ENCODE data around the gene PAMR1. TPM values are rescaled to one million over a fixed set of nuclear protein-coding genes. Genes with fewer than 3 reads are reported as not detected.

PAMR1 gene
- total and polyA plus RNA-seq, 4 experiments from 2014 or later: not detected

DNA sequence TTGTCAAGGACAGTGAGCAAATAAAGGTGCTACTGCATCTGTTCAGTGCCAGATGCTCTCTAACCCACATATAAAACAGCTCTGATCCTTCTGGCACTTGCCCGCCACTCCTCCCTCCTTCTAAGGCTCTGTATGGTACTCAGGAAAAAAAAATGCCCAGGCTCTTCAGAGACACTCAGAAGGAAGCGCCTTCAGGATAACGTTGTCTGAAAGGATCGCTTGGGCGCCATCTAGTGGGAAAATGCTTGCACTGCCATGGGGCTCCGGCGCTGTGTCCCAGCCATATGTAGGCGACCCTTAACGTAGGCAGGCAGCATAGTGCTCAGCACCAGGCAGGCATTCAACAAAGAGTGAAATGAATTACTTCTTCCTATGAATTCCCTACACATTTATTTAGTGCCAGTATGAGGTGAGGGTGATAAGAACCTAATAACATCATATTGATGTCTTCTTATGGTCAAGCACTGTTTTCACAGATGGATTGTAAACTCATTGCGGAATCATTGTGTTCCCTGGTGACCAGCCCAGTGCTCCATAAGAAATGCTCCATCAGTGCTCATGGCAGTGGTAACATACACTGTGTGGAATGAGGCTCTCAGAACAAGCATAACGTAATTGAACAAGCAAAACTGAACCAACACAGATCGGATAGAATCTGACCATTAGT lies 39.6 kb downstream of the PAMR1 start:
- Mint-ChIP-seq H3K4me3 (no peak overlapping the region), H3K9me3 (peaks cover 0 to 35% (median 23%) of the 10 kb centered on the region in 8 donors), H3K27me3 (peaks cover 36 to 43% of the 10 kb centered on the region in 2 donors), H3K27ac (peak overlapping the region in 1 of 7 donors; percentile 33), H3K4me1 (no peaks in the 10 kb centered on the region), H3K36me3 (peaks cover 0 to 2% of the 10 kb centered on the region in 2 donors)
- H3K27me3 ChIP-seq (ENCODE audit: insufficient read depth, low read length): peaks cover 15% of the 10 kb centered on the region
- no peaks in the 10 kb centered on the region for H3K4me1 ChIP-seq (ENCODE audit: insufficient read depth, low read length)
- ChIA-PET POLR2A (ENCODE audit: partially characterized antibody) (no interaction called here), CTCF (ENCODE audit: partially characterized antibody) (interaction anchor here (0.7 to 3.1 kb wide), 19 partner anchors 9 to 901 kb away, joined by 3 to 20 read pairs (median 5); no protein-coding TSS in a partner anchor)
- H3K36me3 ChIP-seq (ENCODE audit: insufficient read depth, low read length): no peaks in the 10 kb centered on the region
- intact Hi-C loops (cut with micrococcal nuclease): loop anchor here (1.0 to 5.0 kb wide), 6 partner anchors 93 to 899 kb away; no protein-coding TSS in a partner anchor
- no peak overlapping the region for H3K27ac ChIP-seq (ENCODE audit: low read depth, low read length)
- peak; percentile 37 to 58 (median 53) for DNase-seq
- H3K4me3 ChIP-seq (ENCODE audit: low read length in 2 of 2): no peak overlapping the region
- H3K9me3 ChIP-seq (ENCODE audit: control insufficient read depth in 1 of 2, low read length in 2 of 2): no peaks in the 10 kb centered on the region

DNA sequence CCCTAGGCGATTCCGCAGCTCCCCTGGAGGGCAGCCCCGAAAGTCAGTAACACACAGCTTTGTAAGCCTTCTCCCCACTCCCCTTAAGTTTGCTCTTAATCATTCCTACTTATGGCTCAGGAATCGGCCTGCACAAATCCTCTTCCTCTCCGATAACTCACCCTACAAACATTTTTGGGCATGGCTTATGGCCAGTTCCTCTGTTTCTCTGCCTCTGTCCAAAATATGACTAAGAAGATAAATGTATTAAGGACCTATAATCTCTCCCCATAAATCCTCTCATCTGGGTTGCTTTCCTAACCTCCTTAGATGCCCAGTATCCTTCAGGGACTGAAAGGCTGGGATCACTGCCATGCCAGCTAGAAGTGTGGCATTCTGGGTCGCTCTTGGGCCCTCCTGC lies 41.0 kb downstream of the PAMR1 start:
- H3K4me3 ChIP-seq (ENCODE audit: low read length in 2 of 2): no peak overlapping the region
- no peaks in the 10 kb centered on the region for H3K36me3 ChIP-seq (ENCODE audit: insufficient read depth, low read length)
- H3K9me3 Mint-ChIP-seq: peaks cover 0 to 43% (median 24%) of the 10 kb centered on the region in 8 donors
- H3K27me3 ChIP-seq (ENCODE audit: insufficient read depth, low read length): peaks cover 15% of the 10 kb centered on the region
- H3K27ac ChIP-seq (ENCODE audit: low read depth, low read length): no peak overlapping the region
- ChIA-PET POLR2A (ENCODE audit: partially characterized antibody) (interaction anchor here (1.3 kb wide), 1 partner anchor 558 kb away, joined by 3 read pairs; no protein-coding TSS in a partner anchor), CTCF (ENCODE audit: partially characterized antibody) (interaction anchor here (0.6 to 3.1 kb wide), 10 partner anchors 11 to 898 kb away, joined by 3 to 12 read pairs (median 6); no protein-coding TSS in a partner anchor)
- H3K4me1 ChIP-seq (ENCODE audit: insufficient read depth, low read length): no peaks in the 10 kb centered on the region
- no peak for DNase-seq
- intact Hi-C loops (cut with micrococcal nuclease): no loop called here
- no peak overlapping the region for H3K27ac Mint-ChIP-seq
- H3K4me1 Mint-ChIP-seq: no peaks in the 10 kb centered on the region
- H3K4me3 Mint-ChIP-seq: no peak overlapping the region
- H3K36me3 Mint-ChIP-seq: peaks cover 0 to 2% of the 10 kb centered on the region in 2 donors
- H3K9me3 ChIP-seq (ENCODE audit: control insufficient read depth in 1 of 2, low read length in 2 of 2): no peaks in the 10 kb centered on the region
- peaks cover 43 to 46% of the 10 kb centered on the region in 2 donors for H3K27me3 Mint-ChIP-seq

DNA sequence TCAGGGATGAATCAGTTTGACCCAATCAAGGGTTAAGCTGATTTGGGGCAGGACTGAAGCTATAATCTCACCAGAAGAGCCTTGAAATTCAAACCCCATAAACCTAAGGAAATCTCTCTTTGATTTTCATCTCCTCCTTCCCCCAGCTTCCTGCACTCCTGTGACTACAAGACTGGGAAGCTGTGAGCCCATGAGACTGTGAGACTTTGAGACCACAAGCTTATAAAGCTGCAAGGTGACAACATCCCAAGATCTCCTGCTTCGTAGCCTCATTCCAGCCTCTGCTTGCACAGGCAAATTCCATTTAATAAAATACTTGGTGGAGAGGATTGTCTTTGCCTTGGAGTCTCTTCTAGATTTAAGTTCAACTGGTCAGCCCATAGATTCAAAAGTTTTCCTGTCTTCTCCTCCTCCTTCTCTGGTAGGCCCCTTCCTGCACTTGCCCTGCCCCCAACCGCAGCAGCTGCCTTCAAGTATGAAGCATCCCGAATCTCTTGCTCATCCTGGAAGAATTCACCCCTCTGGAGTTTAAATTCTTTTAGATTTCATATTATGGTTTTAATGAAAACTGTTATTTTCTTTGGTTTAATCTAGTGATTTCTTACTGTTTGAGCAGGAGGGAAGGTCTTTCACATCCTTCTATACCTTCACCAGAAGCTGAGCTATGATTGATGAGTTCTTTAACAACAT lies 42.1 kb downstream of the PAMR1 start:
- intact Hi-C loops (cut with micrococcal nuclease): no loop called here
- ChIA-PET POLR2A (ENCODE audit: partially characterized antibody) (no interaction called here), CTCF (ENCODE audit: partially characterized antibody) (interaction anchor here (1.0 to 3.1 kb wide), 5 partner anchors 10 to 896 kb away, joined by 3 to 12 read pairs (median 5); no protein-coding TSS in a partner anchor)
- Histone ChIP-seq H3K27ac (ENCODE audit: low read depth, low read length) (no peak overlapping the region), H3K4me3 (ENCODE audit: low read length in 2 of 2) (no peak overlapping the region), H3K9me3 (ENCODE audit: control insufficient read depth in 1 of 2, low read length in 2 of 2) (no peaks in the 10 kb centered on the region), H3K4me1 (ENCODE audit: insufficient read depth, low read length) (no peaks in the 10 kb centered on the region), H3K27me3 (ENCODE audit: insufficient read depth, low read length) (peaks cover 15% of the 10 kb centered on the region), H3K36me3 (ENCODE audit: insufficient read depth, low read length) (no peaks in the 10 kb centered on the region)
- DNase-seq: no peak
- peaks cover 0 to 44% (median 25%) of the 10 kb centered on the region in 8 donors for H3K9me3 Mint-ChIP-seq
- peaks cover 0 to 5% (median 0%) of the 10 kb centered on the region in 4 donors for H3K4me1 Mint-ChIP-seq
- H3K27ac Mint-ChIP-seq: no peak overlapping the region
- no peak overlapping the region for H3K4me3 Mint-ChIP-seq
- peaks cover 0 to 2% of the 10 kb centered on the region in 2 donors for H3K36me3 Mint-ChIP-seq
- H3K27me3 Mint-ChIP-seq: peaks cover 49% of the 10 kb centered on the region in 2 donors

DNA sequence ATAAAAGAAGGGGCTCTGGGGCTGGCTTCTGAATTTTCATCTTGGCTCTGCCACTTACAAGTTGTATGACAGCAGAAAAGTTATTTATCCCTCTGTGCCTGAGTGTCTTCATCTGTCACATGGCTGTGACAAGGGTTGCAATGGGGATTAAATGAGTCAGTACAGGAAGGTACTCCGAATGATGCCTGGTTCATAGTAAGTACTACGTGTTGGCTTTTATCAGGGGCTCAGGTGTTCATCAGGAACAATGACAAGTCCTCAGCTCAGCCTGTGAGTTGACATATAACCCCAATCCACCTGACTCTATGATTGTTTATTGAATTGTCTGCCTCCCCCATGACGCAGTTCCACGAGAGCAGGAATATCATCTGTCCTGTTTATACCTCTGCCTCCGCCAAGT lies 45.7 kb downstream of the PAMR1 start:
- peaks cover 0 to 5% (median under 1%) of the 10 kb centered on the region in 4 donors for H3K4me1 Mint-ChIP-seq
- POLR2A ChIA-PET (ENCODE audit: partially characterized antibody): no interaction called here
- Histone ChIP-seq H3K4me1 (ENCODE audit: insufficient read depth, low read length) (no peaks in the 10 kb centered on the region), H3K27me3 (ENCODE audit: insufficient read depth, low read length) (peaks cover 6% of the 10 kb centered on the region), H3K4me3 (ENCODE audit: low read length in 2 of 2) (no peak overlapping the region), H3K9me3 (ENCODE audit: control insufficient read depth in 1 of 2, low read length in 2 of 2) (no peaks in the 10 kb centered on the region), H3K36me3 (ENCODE audit: insufficient read depth, low read length) (no peaks in the 10 kb centered on the region), H3K27ac (ENCODE audit: low read depth, low read length) (no peak overlapping the region)
- H3K27me3 Mint-ChIP-seq: peaks cover 40 to 49% of the 10 kb centered on the region in 2 donors
- CTCF ChIA-PET (ENCODE audit: partially characterized antibody): no interaction called here
- no peak overlapping the region for H3K4me3 Mint-ChIP-seq
- intact Hi-C loops (cut with micrococcal nuclease): no loop called here
- no peak overlapping the region for H3K27ac Mint-ChIP-seq
- peaks cover 0 to 43% (median 25%) of the 10 kb centered on the region in 8 donors for H3K9me3 Mint-ChIP-seq
- peaks cover 0 to 2% of the 10 kb centered on the region in 2 donors for H3K36me3 Mint-ChIP-seq
- no peak for DNase-seq

DNA sequence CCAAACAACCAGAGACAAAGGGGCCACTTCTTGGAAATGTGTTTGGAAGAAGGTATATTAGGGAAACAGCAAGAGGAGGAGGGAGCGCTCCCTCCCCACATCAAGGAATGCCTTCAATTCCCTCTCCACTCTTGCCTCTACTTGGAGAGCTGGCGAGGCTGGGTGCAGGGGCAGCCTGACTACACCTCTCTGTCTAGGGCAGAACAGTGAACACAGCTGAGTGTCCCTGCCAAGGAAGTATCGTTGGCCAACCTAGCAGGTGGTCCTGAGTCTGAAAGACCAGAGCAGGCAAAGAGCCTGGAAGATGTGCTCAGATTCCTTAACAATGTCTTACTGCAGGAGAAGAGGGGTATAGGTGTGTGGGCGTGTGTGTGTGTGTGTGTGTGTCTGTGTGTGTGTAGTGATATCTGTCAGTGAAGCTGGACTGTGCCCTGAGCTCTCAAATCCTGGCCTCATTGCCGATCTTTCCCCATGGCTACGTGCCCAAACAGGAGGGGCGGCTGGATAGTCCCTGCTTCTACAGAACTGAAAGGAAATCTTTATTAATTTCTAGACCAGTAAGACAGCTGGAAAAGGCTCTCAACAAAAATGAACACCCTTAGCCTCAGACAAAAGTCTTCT lies 46.8 kb downstream of the PAMR1 start:
- no peak overlapping the region for H3K4me3 Mint-ChIP-seq

DNA sequence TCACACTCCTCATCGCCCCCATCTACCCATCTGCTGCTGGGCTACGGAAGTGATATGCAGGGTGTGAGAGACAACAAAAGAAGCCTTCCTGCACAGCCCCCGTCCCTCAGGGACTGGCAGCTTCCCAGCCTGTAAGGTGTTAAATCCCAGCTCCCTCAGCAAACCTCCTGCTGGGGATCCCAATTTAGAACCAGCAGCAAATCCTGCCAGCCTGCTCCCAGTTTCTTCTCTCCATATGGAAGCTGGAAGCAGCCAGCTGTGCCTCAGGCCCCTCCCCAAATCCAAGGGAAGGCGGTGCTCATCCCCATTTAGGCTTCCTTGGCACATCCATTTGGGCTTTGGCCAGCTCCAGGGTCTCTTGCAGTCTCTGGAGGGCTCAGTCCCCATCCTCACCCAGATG lies 47.5 kb downstream of the PAMR1 start:
- no peak for DNase-seq
- no peaks in the 10 kb centered on the region for H3K36me3 Mint-ChIP-seq
- no peaks in the 10 kb centered on the region for H3K36me3 ChIP-seq (ENCODE audit: insufficient read depth, low read length)
- no peaks in the 10 kb centered on the region for H3K4me1 ChIP-seq (ENCODE audit: insufficient read depth, low read length)
- H3K27me3 Mint-ChIP-seq: peaks cover 28 to 38% of the 10 kb centered on the region in 2 donors
- intact Hi-C loops (cut with micrococcal nuclease): no loop called here
- no peak overlapping the region for H3K4me3 ChIP-seq (ENCODE audit: low read length in 2 of 2)
- ChIA-PET POLR2A (ENCODE audit: partially characterized antibody) (no interaction called here), CTCF (ENCODE audit: partially characterized antibody) (interaction anchor here (2.1 to 2.2 kb wide), 2 partner anchors 8 to 10 kb away, joined by 7 to 10 read pairs; no protein-coding TSS in a partner anchor)
- peaks cover 0 to 31% (median 16%) of the 10 kb centered on the region in 8 donors for H3K9me3 Mint-ChIP-seq
- no peaks in the 10 kb centered on the region for H3K9me3 ChIP-seq (ENCODE audit: control insufficient read depth in 1 of 2, low read length in 2 of 2)
- H3K4me1 Mint-ChIP-seq: peaks cover 0 to 5% (median under 1%) of the 10 kb centered on the region in 4 donors
- no peak overlapping the region for H3K27ac ChIP-seq (ENCODE audit: low read depth, low read length)
- H3K4me3 Mint-ChIP-seq: peak overlapping the region in 1 of 8 donors; percentile 30
- peak overlapping the region in 2 of 7 donors; percentile 2 to 10 for H3K27ac Mint-ChIP-seq
- no peaks in the 10 kb centered on the region for H3K27me3 ChIP-seq (ENCODE audit: insufficient read depth, low read length)

More for the DNA sequence above, 46.8 kb downstream of the PAMR1 start:
- H3K27me3 Mint-ChIP-seq: peaks cover 31 to 43% of the 10 kb centered on the region in 2 donors
- peaks cover 0 to 2% of the 10 kb centered on the region in 2 donors for H3K36me3 Mint-ChIP-seq
- Histone ChIP-seq H3K4me3 (ENCODE audit: low read length in 2 of 2) (no peak overlapping the region), H3K4me1 (ENCODE audit: insufficient read depth, low read length) (no peaks in the 10 kb centered on the region), H3K9me3 (ENCODE audit: control insufficient read depth in 1 of 2, low read length in 2 of 2) (no peaks in the 10 kb centered on the region), H3K27ac (ENCODE audit: low read depth, low read length) (no peak overlapping the region), H3K36me3 (ENCODE audit: insufficient read depth, low read length) (no peaks in the 10 kb centered on the region), H3K27me3 (ENCODE audit: insufficient read depth, low read length) (no peaks in the 10 kb centered on the region)
- H3K27ac Mint-ChIP-seq: no peak overlapping the region
- H3K4me1 Mint-ChIP-seq: peaks cover 0 to 5% (median under 1%) of the 10 kb centered on the region in 4 donors
- intact Hi-C loops (cut with micrococcal nuclease): no loop called here
- ChIA-PET CTCF (ENCODE audit: partially characterized antibody) (no interaction called here), POLR2A (ENCODE audit: partially characterized antibody) (no interaction called here)
- no peak for DNase-seq
- H3K9me3 Mint-ChIP-seq: peaks cover 0 to 38% (median 23%) of the 10 kb centered on the region in 8 donors

DNA sequence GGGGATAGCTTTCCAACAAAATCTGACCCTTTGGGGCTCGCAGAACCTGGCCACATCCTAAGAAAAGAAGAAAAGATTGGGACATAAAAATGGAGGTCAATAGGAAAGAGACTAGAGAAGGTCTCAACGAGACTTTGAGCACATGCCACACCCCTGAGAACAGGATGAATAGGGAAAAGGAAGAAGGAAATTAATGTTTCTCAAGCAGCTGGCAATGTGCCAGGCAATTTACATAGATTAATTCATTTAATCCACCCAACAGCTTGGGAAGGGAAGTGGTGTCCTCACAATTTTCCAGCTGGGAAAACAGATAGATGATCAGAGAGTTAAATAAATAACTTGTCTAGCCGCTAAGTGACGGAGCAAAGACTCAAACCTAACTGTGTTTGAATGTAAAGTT lies 50.7 kb downstream of the PAMR1 start:
- H3K4me3 Mint-ChIP-seq: no peak overlapping the region

More for the DNA sequence above, 50.7 kb downstream of the PAMR1 start:
- DNase-seq: no peak
- ChIA-PET CTCF (ENCODE audit: partially characterized antibody) (no interaction called here), POLR2A (ENCODE audit: partially characterized antibody) (no interaction called here)
- H3K36me3 ChIP-seq (ENCODE audit: insufficient read depth, low read length): no peaks in the 10 kb centered on the region
- no peak overlapping the region for H3K27ac ChIP-seq (ENCODE audit: low read depth, low read length)
- H3K27me3 ChIP-seq (ENCODE audit: insufficient read depth, low read length): no peaks in the 10 kb centered on the region
- no peaks in the 10 kb centered on the region for H3K4me1 ChIP-seq (ENCODE audit: insufficient read depth, low read length)
- Mint-ChIP-seq H3K27ac (no peak overlapping the region), H3K9me3 (peaks cover 0 to 6% (median 0%) of the 10 kb centered on the region in 8 donors), H3K27me3 (peaks cover 17 to 19% of the 10 kb centered on the region in 2 donors), H3K36me3 (no peaks in the 10 kb centered on the region), H3K4me1 (peaks cover 0 to 5% (median under 1%) of the 10 kb centered on the region in 4 donors)
- intact Hi-C loops (cut with micrococcal nuclease): no loop called here
- H3K9me3 ChIP-seq (ENCODE audit: control insufficient read depth in 1 of 2, low read length in 2 of 2): no peaks in the 10 kb centered on the region
- no peak overlapping the region for H3K4me3 ChIP-seq (ENCODE audit: low read length in 2 of 2)
